ENCODE results near the gene KCTD10. TPM values are rescaled to one million over a fixed set of nuclear protein-coding genes. Genes with fewer than 3 reads are reported as not detected.

KCTD10 gene
- total and polyA plus RNA-seq, 2 of the 13 experiments (the other 11 are each of a cell fraction or from before 2014, with no cell fraction given): 6.9 to 25.4 TPM

GRCh38 chr12:109525279-109525585 is 48.1 kb upstream of the KCTD10 start (continued):
- no peak for TF ChIP-seq NFIC (IDR thresholded peaks at IDR 0.05; ENCODE audit: low read length)

- Histone ChIP-seq H3K9ac (ENCODE audit: insufficient read depth, low read depth, low read length) (no peak overlapping the region), H3K4me1 (ENCODE audit: insufficient read depth, low read length) (peaks cover 16% of the 10 kb centered on the region), H2AFZ (ENCODE audit: low read length) (no peak overlapping the region), H3K36me3 (replicated peaks in 1 of 2; ENCODE audit: control insufficient read depth in 1 of 2, insufficient read depth in 2 of 2, low read length in 2 of 2) (peaks cover 13 to 26% of the 10 kb centered on the region in 2 experiments; a peak in 4 of 5 replicates), H3K79me2 (ENCODE audit: insufficient read depth, low read length) (no peaks in the 10 kb centered on the region), H4K20me1 (ENCODE audit: insufficient read depth, low read length) (no peaks in the 10 kb centered on the region), H3K27ac (ENCODE audit: extremely low read length, insufficient read depth, low read length) (no peak overlapping the region), H3K4me2 (ENCODE audit: low read depth, low read length) (no peak overlapping the region), H3K27me3 (ENCODE audit: control insufficient read depth in 1 of 2, insufficient read depth in 2 of 2, low read length in 2 of 2) (no peaks in the 10 kb centered on the region), H3K9me3 (ENCODE audit: low read length) (no peaks in the 10 kb centered on the region), H3K4me3 (replicated peaks in 1 of 3; ENCODE audit: insufficient read depth in 1 of 3, low read depth in 2 of 3, low read length in 3 of 3) (no peak overlapping the region)
- ATAC-seq (no peak), DNase-seq (ENCODE audit: low spot score) (no peak), FAIRE-seq (no peak)
- intact Hi-C loops (cut with micrococcal nuclease; ENCODE audit: unreplicated experiment): no loop called here
- TF ChIP-seq ZBTB42 (CRISPR knock-in tag; IDR thresholded peaks at IDR 0.05): no peak
- in situ Hi-C loops (cut with HindIII; ENCODE audit: extremely low pct_ligation_motif_present, low pct_unique_long_range_greater_than_20kb): no loop called here
- WGBS (ENCODE audit: low lambda C conversion rate): 93% methylated on average over 25 of the region's 26 CpGs
- CTCF ChIA-PET (ENCODE audit: low intra/inter-chr PET ratio, low total read pairs): no interaction called here
- POLR2A ChIA-PET: no interaction called here
- BruUV-seq (replicated peaks): no TSS peak
These were observed 47.6 kb upstream of the KCTD10 start for GRCh38 chr12:109524466-109525278.

GRCh38 chr12:109523504-109523903 is 46.4 kb upstream of the KCTD10 start:
- intact Hi-C loops (cut with micrococcal nuclease; ENCODE audit: unreplicated experiment) (no loop called here), in situ Hi-C loops (cut with HindIII; ENCODE audit: extremely low pct_ligation_motif_present, low pct_unique_long_range_greater_than_20kb) (no loop called here)
- WGBS (ENCODE audit: low lambda C conversion rate): 88% methylated on average over 3 of the region's 5 CpGs
- Histone ChIP-seq H3K79me2 (ENCODE audit: insufficient read depth, low read length) (no peaks in the 10 kb centered on the region), H3K4me2 (ENCODE audit: low read depth, low read length) (no peak overlapping the region), H3K27ac (ENCODE audit: extremely low read length, insufficient read depth, low read length) (no peak overlapping the region), H4K20me1 (ENCODE audit: insufficient read depth, low read length) (no peaks in the 10 kb centered on the region), H3K9me3 (ENCODE audit: low read length) (no peaks in the 10 kb centered on the region), H3K4me1 (ENCODE audit: insufficient read depth, low read length) (peaks cover 22% of the 10 kb centered on the region), H3K4me3 (replicated peaks in 1 of 3; ENCODE audit: insufficient read depth in 1 of 3, low read depth in 2 of 3, low read length in 3 of 3) (no peak overlapping the region), H3K9ac (ENCODE audit: insufficient read depth, low read depth, low read length) (no peak overlapping the region), H3K27me3 (ENCODE audit: control insufficient read depth in 1 of 2, insufficient read depth in 2 of 2, low read length in 2 of 2) (no peaks in the 10 kb centered on the region), H2AFZ (ENCODE audit: low read length) (no peak overlapping the region), H3K36me3 (replicated peaks in 1 of 2; ENCODE audit: control insufficient read depth in 1 of 2, insufficient read depth in 2 of 2, low read length in 2 of 2) (peaks cover 14 to 28% of the 10 kb centered on the region in 2 experiments)
- ATAC-seq (no peak), DNase-seq (ENCODE audit: low spot score) (no peak), FAIRE-seq (no peak)
- CTCF ChIA-PET (ENCODE audit: low intra/inter-chr PET ratio, low total read pairs): no interaction called here
- no TSS peak for BruUV-seq (replicated peaks)
- POLR2A ChIA-PET: no interaction called here
- TF ChIP-seq ZNF510 (CRISPR knock-in tag; IDR thresholded peaks at IDR 0.05; ENCODE audit: low read depth) (no peak), CENPX (CRISPR knock-in tag; IDR thresholded peaks at IDR 0.05) (no peak), SP5 (CRISPR knock-in tag; IDR thresholded peaks at IDR 0.05; ENCODE audit: borderline replicate concordance, low read depth) (no peak), ZNF616 (CRISPR knock-in tag; IDR thresholded peaks at IDR 0.05; ENCODE audit: low read depth) (no peak), ZUFSP (CRISPR knock-in tag; IDR thresholded peaks at IDR 0.05; ENCODE audit: borderline replicate concordance) (no peak), PHF8 (CRISPR knock-in tag; IDR thresholded peaks at IDR 0.05) (no peak), CCDC6 (CRISPR knock-in tag; IDR thresholded peaks at IDR 0.05) (no peak), ZNF460 (CRISPR knock-in tag; IDR thresholded peaks at IDR 0.05; ENCODE audit: borderline replicate concordance) (no peak), CREM (IDR thresholded peaks at IDR 0.05) (no peak), CREM (CRISPR knock-in tag; IDR thresholded peaks at IDR 0.05) (no peak), MXI1 (IDR thresholded peaks at IDR 0.05; ENCODE audit: borderline replicate concordance, low read depth, low read length) (no peak), SALL2 (CRISPR knock-in tag; IDR thresholded peaks at IDR 0.05) (no peak), HIC2 (CRISPR knock-in tag; IDR thresholded peaks at IDR 0.05; ENCODE audit: low read depth) (no peak)

All from HepG2 (cell line).